HL-60/S4 treated with retinoic acid at 250 ng/mL for 4 days and 3 days (cell line): ENCODE results near the gene FAM114A1.
"Not testable (repeated sequence)": the region's sequence is repeated elsewhere in the genome, so short reads cannot be mapped to it uniquely, and the experiment has no call there.

Experiments used
- in situ Hi-C: fragments of 300-500 bp; cut with MboI; formaldehyde crosslinking; loops from 2 replicates; pipeline ENCODE4 v1.7.0; 2022; ENCODE audit warnings: low sequenced_read_pairs

Gene FAM114A1

DNA sequence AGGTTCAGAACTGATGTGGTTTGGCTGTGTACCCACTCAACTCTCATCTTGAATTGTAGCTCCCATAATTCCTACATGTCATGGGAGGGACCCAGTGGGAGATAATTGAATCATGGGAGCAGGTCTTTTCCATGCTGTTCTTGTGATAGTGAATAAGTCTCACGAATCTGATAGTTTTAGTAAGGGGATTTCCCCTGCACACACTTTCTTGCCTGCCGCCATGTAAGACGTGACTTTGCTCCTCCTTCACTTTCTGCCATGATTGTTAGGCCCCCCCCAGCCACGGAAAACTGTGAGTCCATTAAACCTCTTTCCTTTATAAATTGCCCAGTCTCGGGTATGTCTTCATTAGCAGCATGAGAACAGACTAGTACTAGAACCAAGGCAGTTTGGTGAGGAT, 91.6 kb downstream of the FAM114A1 start:
- in situ Hi-C loops = not testable (repeated sequence)

- in situ Hi-C loops = no loop called here
Observed at GRCh38 chr4:38964942-38965775, 97.6 kb downstream of the FAM114A1 start.

DNA sequence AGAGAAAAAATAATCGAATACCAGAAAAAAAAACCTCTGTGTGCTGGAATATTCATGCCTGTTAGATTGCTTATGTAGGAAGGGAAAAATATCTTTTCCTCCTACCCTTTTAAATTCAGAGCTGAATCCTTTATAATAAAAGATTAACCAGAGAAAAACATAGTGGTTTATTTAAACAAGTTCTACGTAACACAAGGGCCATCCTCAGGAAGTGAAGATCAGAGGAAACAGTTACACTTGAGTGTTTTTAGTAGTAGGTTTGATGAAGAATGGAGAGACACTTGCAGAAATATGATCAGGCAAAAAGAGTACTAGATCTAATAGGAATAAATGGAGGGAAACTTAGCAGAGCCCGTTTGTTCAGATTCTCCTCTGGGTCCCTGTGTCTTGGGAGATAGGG, 98.3 kb downstream of the FAM114A1 start:
- in situ Hi-C loops = no loop called here

GRCh38 chr4:38967260-38968095, 99.9 kb downstream of the FAM114A1 start:
- in situ Hi-C loops = no loop called here

DNA sequence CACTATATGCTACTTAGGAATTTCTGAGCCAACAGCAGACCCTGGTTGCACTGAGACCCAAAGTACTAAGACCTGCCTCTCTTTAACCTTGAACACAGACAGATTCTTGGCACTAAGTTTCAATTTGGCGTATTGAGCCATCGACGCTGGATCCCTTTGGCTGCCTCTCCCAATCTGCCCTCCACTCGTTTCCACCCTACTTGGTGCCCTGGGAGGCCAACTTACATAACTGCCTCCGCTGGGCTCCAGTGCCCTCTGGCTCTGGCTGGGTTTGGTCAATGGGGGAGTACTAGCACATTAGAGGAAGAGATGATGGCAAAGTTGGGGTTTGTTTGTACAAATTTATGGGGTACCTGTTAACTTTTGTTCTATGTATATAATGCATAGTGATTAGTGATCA, 101.1 kb downstream of the FAM114A1 start:
- in situ Hi-C loops = no loop called here

DNA sequence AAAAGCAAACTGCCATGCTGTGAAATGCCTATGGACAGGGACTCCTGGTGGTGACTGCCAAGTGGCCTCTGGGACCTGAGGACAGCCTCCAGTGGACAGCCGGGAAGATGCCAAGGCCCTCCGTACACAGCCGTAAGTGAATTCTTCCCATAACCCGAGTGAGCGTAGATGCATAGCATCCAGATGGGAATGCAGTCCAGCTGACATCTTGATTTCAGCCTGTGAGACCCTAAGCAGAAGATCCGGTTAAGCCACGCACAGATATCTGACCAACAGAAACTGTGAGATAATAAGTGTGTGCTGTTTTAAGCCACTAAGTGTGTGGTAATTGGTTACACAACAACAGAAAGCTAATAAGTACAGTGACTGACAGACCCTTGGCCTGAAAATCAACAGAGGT, 108.7 kb downstream of the FAM114A1 start:
- in situ Hi-C loops = no loop called here

DNA sequence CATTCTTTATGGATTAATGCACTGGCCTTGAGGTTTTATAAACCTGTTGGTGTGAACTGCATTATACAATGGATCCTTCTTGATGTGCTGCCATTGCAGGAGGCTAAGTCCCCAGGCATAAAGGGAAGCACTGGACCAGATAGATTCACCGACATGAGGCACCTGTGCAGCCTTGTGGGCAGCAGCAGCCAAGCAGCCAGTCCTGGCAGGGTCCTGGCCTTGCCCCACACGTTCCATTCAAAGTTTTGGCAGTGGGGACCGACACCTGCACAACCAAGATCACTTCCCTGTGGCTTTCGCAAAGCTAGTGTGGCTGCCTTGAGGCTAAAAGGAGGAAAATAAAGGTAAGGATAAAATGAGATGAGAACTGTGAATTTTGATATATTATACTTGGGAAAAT, 111.5 kb downstream of the FAM114A1 start:
- in situ Hi-C loops = no loop called here

DNA sequence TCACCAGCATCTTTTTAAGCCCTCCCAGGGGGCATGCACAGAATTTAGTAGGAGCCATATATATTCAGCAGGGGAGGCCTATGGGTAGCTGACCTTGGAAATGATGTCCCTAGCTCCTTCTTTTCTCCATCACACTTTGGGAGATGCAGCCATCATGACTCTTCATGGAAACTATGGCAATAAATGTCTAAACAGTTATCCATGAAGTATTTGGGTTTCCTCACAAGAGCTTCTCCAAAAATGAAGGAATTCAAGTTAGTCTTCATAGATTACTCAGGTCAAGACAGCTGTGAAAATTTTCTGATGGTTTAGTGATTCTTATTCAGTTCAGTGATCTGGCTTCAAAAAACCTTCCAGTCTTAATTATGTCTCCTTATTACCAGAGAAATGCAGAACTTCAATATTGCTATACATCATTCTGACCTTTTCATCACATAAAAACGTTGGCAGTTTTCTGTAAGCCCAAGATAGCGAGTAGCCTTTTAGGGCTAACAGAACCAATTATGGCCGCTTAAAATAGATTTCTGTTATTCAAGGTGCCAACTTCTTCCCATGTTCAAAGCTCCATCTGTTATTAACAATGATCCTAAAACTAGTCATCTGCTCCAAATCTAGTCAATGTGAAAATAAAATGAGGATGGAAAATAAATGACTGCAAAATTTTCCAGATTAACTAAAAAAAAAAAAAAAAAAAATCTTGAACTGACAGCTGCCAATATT, 112.1 kb downstream of the FAM114A1 start:
- in situ Hi-C loops = no loop called here

DNA sequence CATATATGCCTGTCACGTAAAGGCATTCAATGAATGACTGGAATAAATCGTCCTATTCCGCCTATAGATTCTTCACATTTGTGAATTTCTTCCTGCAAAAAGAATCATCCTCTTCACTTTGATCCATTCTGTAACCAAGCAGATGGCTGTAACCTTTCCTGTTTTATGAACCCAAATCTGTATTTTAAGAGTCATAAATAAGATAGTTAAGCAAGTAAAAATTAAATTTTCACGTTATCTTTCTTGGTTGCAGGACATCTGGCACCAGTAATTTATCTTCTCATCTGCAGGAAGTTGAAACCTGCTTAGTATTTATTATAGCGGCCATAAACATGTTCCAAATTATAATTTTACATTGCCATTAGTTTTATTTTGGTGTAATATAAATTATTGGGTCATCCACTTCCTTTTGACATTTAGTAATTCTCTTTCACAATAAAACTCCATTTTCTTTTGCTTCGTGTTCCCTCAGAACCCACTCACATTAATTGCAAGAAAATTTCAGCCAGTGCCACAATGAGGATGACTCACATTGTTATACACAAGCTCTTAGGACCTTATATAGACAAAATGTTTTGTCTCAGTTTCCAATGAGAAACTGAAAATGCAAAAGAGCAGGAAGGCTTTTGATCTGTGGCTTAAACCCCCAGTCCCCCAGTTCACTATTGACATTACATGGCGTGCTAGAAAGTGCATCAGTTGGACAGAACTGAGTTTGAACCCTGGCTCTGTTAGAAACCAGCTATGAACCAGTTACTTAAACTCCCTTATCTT, 113.5 kb downstream of the FAM114A1 start:
- in situ Hi-C loops = no loop called here

GRCh38 chr4:38982361-38983095, 114.9 kb downstream of the FAM114A1 start:
- in situ Hi-C loops = no loop called here

GRCh38 chr4:38983291-38983690, 115.7 kb downstream of the FAM114A1 start:
- in situ Hi-C loops = no loop called here

DNA sequence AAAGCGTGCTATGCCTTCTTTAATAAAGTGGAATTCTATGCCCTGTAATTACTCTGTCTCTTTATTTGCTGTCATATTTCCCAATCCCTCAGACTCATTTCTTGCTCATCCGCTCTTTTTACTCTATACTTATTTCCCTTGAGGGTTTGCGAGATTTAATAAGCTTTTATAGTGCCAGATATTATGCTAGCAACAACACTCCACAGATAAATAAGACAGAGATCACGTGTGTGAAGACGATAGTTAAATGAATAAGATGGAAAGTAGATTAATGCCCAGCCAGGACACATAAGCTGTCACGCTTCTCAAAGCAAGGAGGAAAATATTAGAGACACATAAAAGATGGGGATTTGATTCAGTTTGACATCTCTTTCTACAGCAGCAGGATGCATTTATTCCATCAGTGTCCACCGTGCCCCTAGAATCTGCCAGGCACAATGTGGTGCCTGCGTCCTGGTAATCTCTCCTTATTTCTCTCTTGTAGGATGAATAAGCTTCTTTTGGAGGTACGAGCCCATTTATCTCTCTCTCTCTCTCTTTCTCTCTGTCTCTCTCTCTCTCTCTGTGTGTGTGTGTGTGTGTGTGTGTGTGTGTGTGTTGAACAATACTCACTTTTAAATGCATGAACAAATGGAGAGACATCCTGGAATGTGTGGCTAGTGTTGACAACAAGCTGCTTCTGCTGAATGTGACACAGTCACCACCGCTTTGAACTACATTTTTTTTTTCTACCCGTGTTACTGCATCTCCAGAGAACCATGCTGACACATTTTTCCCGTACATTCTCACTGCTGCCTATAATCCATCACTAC, 116.4 kb downstream of the FAM114A1 start:
- in situ Hi-C loops = no loop called here

GRCh38 chr4:38985410-38986100, 117.9 kb downstream of the FAM114A1 start:
- in situ Hi-C loops = no loop called here

GRCh38 chr4:38987491-38987890, 119.9 kb downstream of the FAM114A1 start:
- in situ Hi-C loops = no loop called here

DNA sequence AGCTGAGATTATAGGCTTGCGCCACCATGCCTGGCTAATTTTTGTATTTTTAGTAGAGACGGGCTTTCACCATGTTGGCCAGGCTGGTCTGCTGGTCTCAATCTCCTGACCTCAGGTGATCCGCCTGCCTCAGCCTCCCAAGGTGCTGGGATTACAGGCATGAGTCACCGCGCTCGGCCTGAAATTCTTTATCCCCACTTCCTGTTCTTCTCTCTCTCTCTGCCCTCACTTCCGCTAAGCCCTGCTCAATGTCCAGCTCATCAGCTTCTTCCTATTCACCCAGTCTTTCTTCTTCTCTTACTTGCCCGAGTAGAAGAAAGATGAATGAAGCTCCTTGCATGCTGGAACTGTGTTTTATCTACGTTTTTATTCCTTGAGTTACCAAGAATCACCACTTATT, 120.7 kb downstream of the FAM114A1 start:
- in situ Hi-C loops = not testable (repeated sequence)

- in situ Hi-C loops = no loop called here
Observed at GRCh38 chr4:38989487-38989886, 121.9 kb downstream of the FAM114A1 start.

DNA sequence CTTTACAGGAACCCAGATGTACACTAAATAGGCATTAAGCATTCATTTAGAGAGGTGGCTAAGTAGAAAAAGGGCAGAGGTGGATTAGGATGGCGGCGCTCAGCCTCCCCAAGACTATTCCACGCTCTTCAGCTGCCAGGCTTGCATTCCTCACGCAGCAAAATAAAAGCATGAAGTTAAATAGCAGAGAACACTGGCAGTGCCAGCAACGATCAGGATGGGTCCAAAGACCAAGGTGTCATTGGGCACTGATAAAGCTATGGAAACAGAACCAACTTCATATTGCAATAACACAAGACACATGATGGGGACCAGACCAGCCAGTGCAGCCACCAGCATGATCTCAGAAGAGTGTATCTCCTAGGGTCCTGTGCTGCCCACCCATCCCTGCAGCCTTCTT, 122.6 kb downstream of the FAM114A1 start:
- in situ Hi-C loops = no loop called here

- in situ Hi-C loops = no loop called here
Observed at GRCh38 chr4:38993683-38994082, 126.1 kb downstream of the FAM114A1 start.

DNA sequence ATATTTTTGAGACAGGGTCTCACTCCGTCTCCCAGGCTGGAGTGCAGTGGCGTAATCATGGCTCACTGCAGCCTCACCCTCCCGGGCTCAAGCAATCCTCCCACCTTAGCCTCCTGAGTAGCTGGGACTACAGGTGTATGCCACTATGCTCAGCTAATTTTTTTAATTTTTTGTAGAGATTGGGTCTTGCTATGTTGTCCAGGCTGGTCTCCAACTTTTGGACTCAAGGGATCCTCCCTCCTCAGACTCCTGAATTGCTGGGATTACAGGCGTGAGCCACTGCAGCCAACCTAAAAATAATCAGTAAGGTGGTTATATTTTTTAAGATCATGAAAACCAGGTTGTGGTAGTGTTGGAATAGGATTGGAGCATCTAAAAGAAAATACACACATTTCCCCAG, 126.5 kb downstream of the FAM114A1 start:
- in situ Hi-C loops = no loop called here
